Measurements from ENCODE around the gene APOBEC3A. TPM values are rescaled to one million over a fixed set of nuclear protein-coding genes. Genes with fewer than 3 reads are reported as not detected.
"Not testable (repeated sequence)": the region's sequence is repeated elsewhere in the genome, so short reads cannot be mapped to it uniquely, and the experiment has no call there.

APOBEC3A gene
- total and polyA plus RNA-seq, 2 of the 8 experiments (the other 6 are each of a cell fraction or from before 2014, with no cell fraction given): not detected

- H3K56ac ChIP-seq (replicated peaks; ENCODE audit: insufficient read length, low read depth, low read length); H3K23me2 ChIP-seq (ENCODE audit: low read depth, low read length); H3K27me3 ChIP-seq (replicated peaks in 1 of 4; ENCODE audit: control insufficient read depth in 3 of 4, extremely low read depth in 1 of 4, insufficient read depth in 3 of 4, low read length in 3 of 4); H3K79me1 ChIP-seq (ENCODE audit: low read depth, low read length); H2BK5ac ChIP-seq (ENCODE audit: low read depth, low read length); H3K9ac ChIP-seq (replicated peaks in 1 of 4; ENCODE audit: extremely low read depth in 1 of 4, low read depth in 3 of 4, low read length in 3 of 4); H3K18ac ChIP-seq (ENCODE audit: extremely low read depth, low read length); H3K36me3 ChIP-seq (ENCODE audit: control insufficient read depth in 2 of 4, insufficient read depth in 4 of 4, low read length in 3 of 4); H4K20me1 ChIP-seq (replicated peaks in 1 of 2; ENCODE audit: control insufficient read depth in 1 of 2, insufficient read depth in 2 of 2, low read length in 2 of 2); H3K4me1 ChIP-seq (replicated peaks in 1 of 4; ENCODE audit: control insufficient read depth in 3 of 4, insufficient read depth in 4 of 4, low read length in 3 of 4); H2BK20ac ChIP-seq (ENCODE audit: low read length); H3K14ac ChIP-seq (ENCODE audit: insufficient read length); H3K27ac ChIP-seq (ENCODE audit: low read depth, low read length); H4K8ac ChIP-seq (ENCODE audit: extremely low read depth, insufficient read depth, low read length); H2AFZ ChIP-seq (ENCODE audit: low read length); H2BK120ac ChIP-seq (replicated peaks; ENCODE audit: low read depth, low read length); H3K4ac ChIP-seq (replicated peaks; ENCODE audit: insufficient read length, low read depth, low read length); H3K23ac ChIP-seq (ENCODE audit: insufficient read length); FAIRE-seq; DNase-seq (ENCODE audit: low read depth in 1 of 2, low spot score in 2 of 2); H2BK12ac ChIP-seq (ENCODE audit: low read depth, low read length); H4K91ac ChIP-seq (replicated peaks; ENCODE audit: insufficient read length, low read length); H3K79me2 ChIP-seq (ENCODE audit: control insufficient read depth in 1 of 2, insufficient read depth in 2 of 2, low read length in 2 of 2); H3K4me3 ChIP-seq (ENCODE audit: extremely low read depth in 1 of 4, insufficient read depth in 2 of 4, low read depth in 3 of 4, low read length in 4 of 4); H2AK5ac ChIP-seq (ENCODE audit: low read depth, low read length); H3K4me2 ChIP-seq (ENCODE audit: insufficient read depth in 1 of 2, low read depth in 2 of 2, low read length in 2 of 2); H4K5ac ChIP-seq (ENCODE audit: insufficient read length, low read depth, low read length); H3K9me3 ChIP-seq (ENCODE audit: insufficient read depth in 2 of 2, low read depth in 1 of 2, low read length in 1 of 2); H2BK15ac ChIP-seq (ENCODE audit: low read length): not testable (repeated sequence)
- ChIA-PET POLR2A (ENCODE audit: partially characterized antibody) (interaction anchor here (0.7 kb wide), 1 partner anchor 28 kb away, joined by 3 read pairs; no protein-coding TSS in a partner anchor), CTCF (ENCODE audit: partially characterized antibody) (interaction anchor here (0.8 to 2.0 kb wide), 2 partner anchors 18 to 74 kb away, joined by 3 to 9 read pairs; no protein-coding TSS in a partner anchor)
Measured at GRCh38 chr22:38945706-38946338, 11.6 kb upstream of the APOBEC3A start.
